ENCODE data around the gene IFNG-AS1.

DNA sequence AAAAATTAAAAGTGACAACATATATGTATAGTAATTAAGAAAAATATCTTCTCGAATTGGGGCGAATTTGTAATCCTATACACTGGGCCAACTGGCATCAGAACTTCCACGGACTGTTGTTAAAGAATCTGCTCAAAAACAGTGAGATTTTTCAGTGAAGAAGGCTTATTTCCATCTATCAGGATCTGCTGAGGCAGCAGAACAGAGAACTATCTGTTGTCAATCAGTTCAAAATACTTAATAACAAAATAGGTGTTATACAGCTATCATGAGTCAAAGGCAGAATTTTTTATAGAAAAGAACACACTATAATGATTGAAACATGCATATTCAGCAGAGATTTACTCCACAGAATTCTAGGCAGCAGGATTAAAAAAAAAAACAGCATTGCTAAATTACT, 41.9 kb downstream of the IFNG-AS1 start:
- TF ChIP-seq, protein P1, sequence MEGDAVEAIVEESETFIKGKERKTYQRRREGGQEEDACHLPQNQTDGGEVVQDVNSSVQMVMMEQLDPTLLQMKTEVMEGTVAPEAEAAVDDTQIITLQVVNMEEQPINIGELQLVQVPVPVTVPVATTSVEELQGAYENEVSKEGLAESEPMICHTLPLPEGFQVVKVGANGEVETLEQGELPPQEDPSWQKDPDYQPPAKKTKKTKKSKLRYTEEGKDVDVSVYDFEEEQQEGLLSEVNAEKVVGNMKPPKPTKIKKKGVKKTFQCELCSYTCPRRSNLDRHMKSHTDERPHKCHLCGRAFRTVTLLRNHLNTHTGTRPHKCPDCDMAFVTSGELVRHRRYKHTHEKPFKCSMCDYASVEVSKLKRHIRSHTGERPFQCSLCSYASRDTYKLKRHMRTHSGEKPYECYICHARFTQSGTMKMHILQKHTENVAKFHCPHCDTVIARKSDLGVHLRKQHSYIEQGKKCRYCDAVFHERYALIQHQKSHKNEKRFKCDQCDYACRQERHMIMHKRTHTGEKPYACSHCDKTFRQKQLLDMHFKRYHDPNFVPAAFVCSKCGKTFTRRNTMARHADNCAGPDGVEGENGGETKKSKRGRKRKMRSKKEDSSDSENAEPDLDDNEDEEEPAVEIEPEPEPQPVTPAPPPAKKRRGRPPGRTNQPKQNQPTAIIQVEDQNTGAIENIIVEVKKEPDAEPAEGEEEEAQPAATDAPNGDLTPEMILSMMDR (conservative IDR thresholded peaks at IDR 0.05 in 1 of 2, IDR thresholded peaks at IDR 0.05 in 1 of 2; ENCODE audit: extremely low read depth in 1 of 2, insufficient read depth in 1 of 2, low read depth in 1 of 2, low read length in 2 of 2): no peak
- no peak for TF ChIP-seq EZH2 (IDR thresholded peaks at IDR 0.05; ENCODE audit: borderline replicate concordance, low read length)

Measured in mammary epithelial cell (primary cell).